ENCODE data around the gene TPRG1. TPM values are rescaled to one million over a fixed set of nuclear protein-coding genes. Genes with fewer than 3 reads are reported as not detected.

The TPRG1 gene
- total RNA-seq, 4 donors from 2014 or later: 2.3 to 14.9 (median 4.1) TPM; not detected in 1

DNA sequence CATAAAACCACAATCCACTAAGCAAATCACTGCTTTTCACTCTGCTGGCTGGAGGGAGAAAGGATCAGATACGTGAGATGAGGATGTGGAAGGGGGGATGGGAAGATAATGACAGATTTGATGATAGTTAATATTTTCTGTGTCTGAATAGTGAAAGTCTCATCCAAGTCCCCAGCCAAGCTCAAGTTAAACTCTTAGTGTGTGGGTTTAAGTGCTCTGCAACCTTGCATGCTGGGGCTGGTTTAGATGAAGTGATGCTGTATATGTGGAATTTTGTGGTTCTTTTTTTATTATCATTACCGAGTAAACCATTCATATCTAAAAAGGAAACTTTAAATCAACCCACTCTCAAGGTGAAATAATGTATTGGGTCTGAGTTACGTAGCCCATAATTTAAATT, 111.0 kb downstream of the TPRG1 start:
- intact Hi-C loops (cut with DNase I; ENCODE audit: low total_unique reads): no loop called here
- Histone ChIP-seq H3K4me1 (no peaks in the 10 kb centered on the region), H3K27me3 (no peaks in the 10 kb centered on the region), H3K27ac (no peak overlapping the region), H3K9me3 (no peaks in the 10 kb centered on the region), H3K4me3 (no peak overlapping the region), H3K36me3 (no peaks in the 10 kb centered on the region)
- no peak for TF ChIP-seq EP300 (IDR thresholded peaks at IDR 0.05; ENCODE audit: low read depth)
- TF ChIP-seq POLR2A (IDR thresholded peaks at IDR 0.05): no peak
- TF ChIP-seq POLR2AphosphoS5 (IDR thresholded peaks at IDR 0.05): no peak
- TF ChIP-seq CTCF (IDR thresholded peaks at IDR 0.05): no peak
- 72 to 75% methylated on average over 3 of the region's 3 CpGs for WGBS, 2 donors (ENCODE audit: low coverage in 1 of 2)
- in situ Hi-C loops (cut with MboI; ENCODE audit: low pct_ligation_motif_present in 1 of 4, low pct_unique_long_range_greater_than_20kb in 1 of 4, low sequenced_read_pairs in 3 of 4): no loop called here
- no peak for DNase-seq

- H3K27ac ChIP-seq: no peak overlapping the region
- no peaks in the 10 kb centered on the region for H3K9me3 ChIP-seq
- intact Hi-C loops (cut with DNase I; ENCODE audit: low total_unique reads) (no loop called here), in situ Hi-C loops (cut with MboI; ENCODE audit: low pct_ligation_motif_present in 1 of 4, low pct_unique_long_range_greater_than_20kb in 1 of 4, low sequenced_read_pairs in 3 of 4) (no loop called here)
- no peak for TF ChIP-seq POLR2A (IDR thresholded peaks at IDR 0.05)
- no peak for TF ChIP-seq EP300 (IDR thresholded peaks at IDR 0.05; ENCODE audit: low read depth)
- no peak for TF ChIP-seq CTCF (IDR thresholded peaks at IDR 0.05)
- no peak for TF ChIP-seq POLR2AphosphoS5 (IDR thresholded peaks at IDR 0.05)
- DNase-seq: no peak
- no peaks in the 10 kb centered on the region for H3K36me3 ChIP-seq
- no peaks in the 10 kb centered on the region for H3K27me3 ChIP-seq
- no peaks in the 10 kb centered on the region for H3K4me1 ChIP-seq
- H3K4me3 ChIP-seq: no peak overlapping the region
Observed at GRCh38 chr3:189286188-189286587, 114.4 kb downstream of the TPRG1 start.

GRCh38 chr3:189286916-189287315, 115.1 kb downstream of the TPRG1 start:
- in situ Hi-C loops (cut with MboI; ENCODE audit: low pct_ligation_motif_present in 1 of 4, low pct_unique_long_range_greater_than_20kb in 1 of 4, low sequenced_read_pairs in 3 of 4) (no loop called here), intact Hi-C loops (cut with DNase I; ENCODE audit: low total_unique reads) (no loop called here)
- 81% methylated on average over 3 to 5 of the region's 5 CpGs for WGBS, 2 donors (ENCODE audit: low coverage in 1 of 2)
- DNase-seq: no peak
- no peaks in the 10 kb centered on the region for H3K27me3 ChIP-seq
- no peak for TF ChIP-seq CTCF (IDR thresholded peaks at IDR 0.05)
- no peak for TF ChIP-seq EP300 (IDR thresholded peaks at IDR 0.05; ENCODE audit: low read depth)
- no peak for TF ChIP-seq POLR2A (IDR thresholded peaks at IDR 0.05)
- no peak for TF ChIP-seq POLR2AphosphoS5 (IDR thresholded peaks at IDR 0.05)
- no peaks in the 10 kb centered on the region for H3K4me1 ChIP-seq
- H3K4me3 ChIP-seq: no peak overlapping the region
- no peak overlapping the region for H3K27ac ChIP-seq
- H3K9me3 ChIP-seq: no peaks in the 10 kb centered on the region
- H3K36me3 ChIP-seq: no peaks in the 10 kb centered on the region

- TF ChIP-seq POLR2A (IDR thresholded peaks at IDR 0.05) (no peak), EP300 (IDR thresholded peaks at IDR 0.05; ENCODE audit: low read depth) (no peak), CTCF (IDR thresholded peaks at IDR 0.05) (no peak), POLR2AphosphoS5 (IDR thresholded peaks at IDR 0.05) (no peak)
- DNase-seq: no peak
- Histone ChIP-seq H3K9me3 (no peaks in the 10 kb centered on the region), H3K4me3 (no peak overlapping the region), H3K27ac (no peak overlapping the region), H3K27me3 (no peaks in the 10 kb centered on the region), H3K36me3 (no peaks in the 10 kb centered on the region), H3K4me1 (no peaks in the 10 kb centered on the region)
- in situ Hi-C loops (cut with MboI; ENCODE audit: low pct_ligation_motif_present in 1 of 4, low pct_unique_long_range_greater_than_20kb in 1 of 4, low sequenced_read_pairs in 3 of 4): no loop called here
- intact Hi-C loops (cut with DNase I; ENCODE audit: low total_unique reads): no loop called here
- 70 to 78% methylated on average over 7 of the region's 7 CpGs for whole genome bisulfite sequencing, 2 donors (ENCODE audit: low coverage in 1 of 2)
Observed at GRCh38 chr3:189288348-189289235, 116.8 kb downstream of the TPRG1 start.
